ENCODE results near the gene BPIFB6.

Gene BPIFB6

GRCh38 chr20:33054791-33055190 lies 23.3 kb downstream of the BPIFB6 start:
- H3K4me3 ChIP-seq (replicated peaks in 1 of 2; ENCODE audit: low read depth in 2 of 2, low read length in 2 of 2) = no peak overlapping the region
- TF ChIP-seq CTCF (IDR thresholded peaks at IDR 0.05; ENCODE audit: low read depth, low read length) = no peak
- no peak for DNase-seq (ENCODE audit: low read depth in 2 of 2)

- TF ChIP-seq CTCF (IDR thresholded peaks at IDR 0.05; ENCODE audit: low read depth, low read length) = no peak
- H3K4me3 ChIP-seq (replicated peaks in 1 of 2; ENCODE audit: low read depth in 2 of 2, low read length in 2 of 2) = no peak overlapping the region
- DNase-seq (ENCODE audit: low read depth in 2 of 2) = no peak
These were observed 27.7 kb downstream of the BPIFB6 start for GRCh38 chr20:33059136-33059535.

GRCh38 chr20:33059741-33060390 lies 28.4 kb downstream of the BPIFB6 start:
- TF ChIP-seq CTCF (IDR thresholded peaks at IDR 0.05; ENCODE audit: low read depth, low read length) = no peak

GRCh38 chr20:33061658-33062028 lies 30.2 kb downstream of the BPIFB6 start:
- TF ChIP-seq CTCF (IDR thresholded peaks at IDR 0.05; ENCODE audit: low read depth, low read length) = no peak
- no peak overlapping the region for H3K4me3 ChIP-seq (replicated peaks in 1 of 2; ENCODE audit: low read depth in 2 of 2, low read length in 2 of 2)
- no peak for DNase-seq (ENCODE audit: low read depth in 2 of 2)

More at GRCh38 chr20:33059741-33060390, 28.4 kb downstream of the BPIFB6 start:
- DNase-seq (ENCODE audit: low read depth in 2 of 2) = no peak
- no peak overlapping the region for H3K4me3 ChIP-seq (replicated peaks in 1 of 2; ENCODE audit: low read depth in 2 of 2, low read length in 2 of 2)

GRCh38 chr20:33062105-33062824 lies 30.8 kb downstream of the BPIFB6 start:
- peak in 1 of 2 donors; percentile 3 for DNase-seq (ENCODE audit: low read depth in 2 of 2)
- H3K4me3 ChIP-seq (replicated peaks in 1 of 2; ENCODE audit: low read depth in 2 of 2, low read length in 2 of 2) = no peak overlapping the region
- no peak for TF ChIP-seq CTCF (IDR thresholded peaks at IDR 0.05; ENCODE audit: low read depth, low read length)

GRCh38 chr20:33062825-33063149 lies 31.3 kb downstream of the BPIFB6 start:
- H3K4me3 ChIP-seq (replicated peaks in 1 of 2; ENCODE audit: low read depth in 2 of 2, low read length in 2 of 2) = no peak overlapping the region
- DNase-seq (ENCODE audit: low read depth in 2 of 2) = no peak
- no peak for TF ChIP-seq CTCF (IDR thresholded peaks at IDR 0.05; ENCODE audit: low read depth, low read length)

Measured in cardiac fibroblast (primary cell).